Activated T-cell treated with anti-CD3 and anti-CD28 coated beads for 4 hours (primary cell): Measurements from ENCODE around the gene GTF2E1.
A peak's percentile ranks its signal among the peaks of the same experiment; 100 is the strongest.
"Not testable (repeated sequence)": the region's sequence is repeated elsewhere in the genome, so short reads cannot be mapped to it uniquely, and the experiment has no call there.

Experiments used
- DNase-seq: peaks from one replicate; pipeline ENCODE4 v3.0.0-alpha.2; 2020

Gene GTF2E1

DNA sequence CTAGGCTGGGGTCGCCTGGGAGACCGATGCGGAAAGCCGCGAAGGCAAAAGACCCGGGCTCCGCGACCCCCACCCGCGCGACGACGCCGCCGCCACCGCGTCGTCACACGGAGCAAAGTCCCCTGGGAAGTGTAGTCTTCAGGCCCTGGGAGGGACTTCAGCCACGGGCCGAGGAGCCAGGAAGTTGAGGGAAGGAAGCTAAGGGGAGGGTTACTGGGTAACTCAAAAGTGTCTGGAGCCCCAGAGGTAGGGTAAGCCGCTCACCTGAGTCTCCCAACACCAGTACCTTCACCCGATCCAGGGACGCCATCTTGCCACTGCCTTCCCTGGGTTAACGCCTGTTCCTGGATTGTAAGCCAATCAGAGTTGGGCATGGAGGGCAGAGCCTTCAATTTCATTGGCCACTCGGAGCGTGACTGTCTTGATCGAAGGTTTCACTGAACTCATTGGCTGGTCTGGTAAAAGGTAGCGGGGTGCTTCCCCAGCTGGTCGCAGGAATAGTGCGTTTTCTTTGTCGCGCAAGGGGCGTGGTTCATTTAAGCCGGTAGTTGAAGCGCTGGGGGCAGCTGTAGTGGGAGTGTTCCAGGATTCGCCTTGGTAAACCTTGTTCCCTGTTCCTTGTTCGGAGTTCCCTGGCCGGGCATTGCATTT, at the start of gene GTF2E1, which contains the start of gene RABL3:
Gene GTF2E1 (plus strand): TSS at position 547 of the 651 bp plus-strand sequence. CDS start 7,809 bp downstream, outside the sequence.
Gene RABL3 (minus strand): TSS at position 319 of the 651 bp plus-strand sequence. CDS start 9 bp downstream, at position 310.
- peak; percentile 98 for DNase-seq

DNA sequence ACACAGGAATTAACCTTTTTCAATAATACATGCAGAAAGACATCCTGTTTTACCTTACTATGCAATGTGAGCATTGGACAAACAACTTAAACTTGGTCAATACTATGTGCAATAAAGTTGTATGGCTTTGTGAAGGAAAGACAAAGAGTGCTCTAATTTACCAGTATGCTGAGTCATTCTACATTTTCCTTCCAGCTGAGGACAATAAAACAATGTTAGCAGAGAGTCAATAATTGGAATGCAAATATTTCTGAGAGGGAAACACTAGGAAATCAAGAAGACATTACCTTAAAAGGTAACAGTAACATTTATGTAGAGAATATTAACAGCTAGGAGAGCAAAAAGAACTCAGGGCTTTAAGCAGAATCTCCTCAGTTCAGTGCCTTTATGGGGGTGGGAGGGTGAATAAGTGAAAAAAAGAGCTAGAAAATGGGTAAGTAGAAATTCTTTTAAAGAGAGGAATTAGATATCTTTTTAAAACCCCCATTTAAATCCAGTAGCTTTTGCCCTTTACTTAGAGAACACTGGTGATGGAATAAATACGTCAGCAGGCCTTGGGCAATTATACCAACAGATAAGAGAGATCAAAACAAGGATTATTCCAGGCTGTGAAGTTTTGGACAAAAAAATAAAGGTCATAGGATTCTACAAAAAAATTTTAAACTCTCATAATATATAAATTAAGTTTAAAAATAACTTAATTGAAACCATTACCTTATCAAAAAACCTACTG, 48.9 kb upstream of the GTF2E1 start:
- DNase-seq: no peak

DNA sequence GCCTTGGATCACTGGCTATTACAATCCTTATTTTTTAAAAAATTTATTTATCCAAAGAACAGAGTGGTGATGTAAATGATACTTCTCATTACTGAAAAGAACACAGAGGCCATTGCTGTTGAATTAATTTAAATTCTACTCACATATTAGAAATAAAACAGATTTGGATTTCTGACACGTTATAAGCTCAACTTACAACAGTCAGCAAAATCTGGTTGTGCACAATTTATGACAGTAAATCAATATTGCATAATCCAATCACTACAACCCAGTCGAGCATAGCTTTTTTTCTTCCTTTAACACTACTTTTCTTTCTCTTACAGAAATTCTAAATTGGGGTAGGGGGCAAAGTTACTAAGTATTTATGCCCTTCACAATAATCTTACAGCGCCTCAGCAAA, 43.2 kb upstream of the GTF2E1 start:
- no peak for DNase-seq

DNA sequence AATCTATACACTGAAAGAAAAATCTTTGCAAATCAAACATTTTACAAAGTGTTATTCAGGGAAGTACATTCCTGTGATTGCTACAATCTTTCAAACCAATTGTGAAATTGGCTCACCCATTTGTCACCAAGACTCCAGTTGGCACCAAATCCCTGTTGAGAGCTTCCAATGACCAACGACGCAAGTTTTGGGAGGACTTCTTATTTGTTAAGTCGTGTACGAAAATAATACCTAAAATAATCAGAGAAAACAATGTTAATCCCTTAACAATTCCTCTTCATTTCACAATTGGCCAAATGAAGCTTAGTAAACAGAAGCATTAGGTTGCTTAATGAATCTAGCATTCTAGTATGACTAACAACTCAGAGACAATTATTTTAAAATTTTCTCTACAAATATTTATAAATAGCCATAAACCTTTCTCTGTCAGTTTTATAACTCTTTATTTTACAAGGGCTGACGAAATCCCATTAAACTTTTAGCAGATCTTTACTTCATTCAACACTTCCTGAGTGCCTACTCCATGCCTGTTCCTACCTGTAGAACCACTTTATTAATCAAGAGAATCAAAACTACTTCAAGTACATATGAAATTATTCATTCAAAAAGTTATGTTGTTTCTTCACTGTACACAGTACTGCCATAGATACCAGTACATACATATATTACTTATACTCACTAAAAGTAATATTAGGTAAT, 36.5 kb upstream of the GTF2E1 start:
- DNase-seq: no peak

DNA sequence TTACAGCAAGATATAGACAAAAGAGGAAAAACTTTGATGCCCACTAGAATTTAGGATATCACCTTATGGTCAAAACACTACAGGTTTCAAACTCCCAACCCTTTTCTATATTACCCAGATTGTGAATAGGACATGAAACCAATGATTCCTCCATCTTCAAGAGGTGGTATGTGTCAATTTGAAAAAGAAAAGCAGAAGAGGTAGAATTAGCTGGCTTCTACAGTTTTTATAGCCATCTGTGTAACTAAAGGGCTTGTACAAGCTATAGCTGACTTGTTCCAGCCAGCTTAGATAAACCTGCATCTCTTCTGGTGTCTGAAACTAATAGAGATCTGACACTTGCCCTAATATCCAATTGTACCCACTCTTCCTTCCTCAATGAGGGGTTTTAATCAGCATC, 35.6 kb upstream of the GTF2E1 start:
- DNase-seq: no peak

DNA sequence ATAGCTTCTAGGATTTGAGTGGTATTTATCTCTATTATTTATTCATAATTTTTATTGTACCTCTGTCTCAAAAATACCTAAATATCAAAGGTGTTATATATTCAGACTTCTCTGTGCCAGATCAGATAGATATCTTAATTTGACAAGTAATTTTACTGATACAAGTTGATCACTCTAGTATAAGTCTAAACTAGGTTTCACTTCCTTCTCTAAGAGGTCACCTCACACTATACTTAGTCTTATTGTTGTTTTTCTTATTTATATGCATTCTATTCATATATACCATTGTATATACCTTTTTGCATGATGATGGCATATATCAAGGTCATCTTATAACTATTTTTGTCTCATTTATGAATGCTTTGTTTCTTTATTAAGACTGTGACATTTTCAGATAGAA, 34.1 kb upstream of the GTF2E1 start:
- DNase-seq: no peak

DNA sequence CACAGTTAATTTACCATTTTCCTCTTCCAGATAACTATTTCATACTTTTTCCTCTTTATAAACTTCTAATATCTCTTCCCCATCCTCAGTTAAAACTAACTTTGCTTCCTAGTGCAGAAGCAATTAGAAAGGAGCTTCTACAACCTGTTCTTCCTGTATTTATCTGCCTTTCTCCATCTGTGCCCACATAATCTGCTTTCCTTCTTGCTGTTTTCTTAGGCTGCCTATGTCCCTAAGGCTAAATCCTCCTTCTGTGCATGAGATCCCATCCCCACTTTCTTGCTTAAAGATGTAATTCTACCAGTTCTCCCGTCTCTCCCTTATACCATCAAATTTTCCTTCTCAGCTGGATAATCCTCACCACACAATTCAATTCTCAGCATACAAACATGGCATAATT, 32.2 kb upstream of the GTF2E1 start:
- no peak for DNase-seq

DNA sequence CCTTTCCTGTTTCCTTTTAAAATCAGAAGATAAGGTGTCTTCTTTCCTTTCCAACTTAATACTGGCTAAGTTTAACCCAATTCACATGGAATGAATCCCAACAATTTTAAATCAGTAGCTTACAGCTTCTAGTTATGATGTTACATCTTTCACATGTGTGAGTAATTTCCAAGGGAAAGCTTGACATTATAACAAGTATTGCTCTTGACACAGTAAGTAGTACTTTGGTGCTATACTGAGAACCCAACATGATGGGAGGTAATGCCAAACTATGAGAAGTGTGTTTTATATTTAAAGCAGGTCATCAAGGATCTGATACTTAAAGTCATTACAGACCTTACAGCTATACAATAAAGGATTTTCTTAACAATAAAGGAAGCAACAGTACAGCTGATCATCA, 29.3 kb upstream of the GTF2E1 start:
- DNase-seq: no peak

DNA sequence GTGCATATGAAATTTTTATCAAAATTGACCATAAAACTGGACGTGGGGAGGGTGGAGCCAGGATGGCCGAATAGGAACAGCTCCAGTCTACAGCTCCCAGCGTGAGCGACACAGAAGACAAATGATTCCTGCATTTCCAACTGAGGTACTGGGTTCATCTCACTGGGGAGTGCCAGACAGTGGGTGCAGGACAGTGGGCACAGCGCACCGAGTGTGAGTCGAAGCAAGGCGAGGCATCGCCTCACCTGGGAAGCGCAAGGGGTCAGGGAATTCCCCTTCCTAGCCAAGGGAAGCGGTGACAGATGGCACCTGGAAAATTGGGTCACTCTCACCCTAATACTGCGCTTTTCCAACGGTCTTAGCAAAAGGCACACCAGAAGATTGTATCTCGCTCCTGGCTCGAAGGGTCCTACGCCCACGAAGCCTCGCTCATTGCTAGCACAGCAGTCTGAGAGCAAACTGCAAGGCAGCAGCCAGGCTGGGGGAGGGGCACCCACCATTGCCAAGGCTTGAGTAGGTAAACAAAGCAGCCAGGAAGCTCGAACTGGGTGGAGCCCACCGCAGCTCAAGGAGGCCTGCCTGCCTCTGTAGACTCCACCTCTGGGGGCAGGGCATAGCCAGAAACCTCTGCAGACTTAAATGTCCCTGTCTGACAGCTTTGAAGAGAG, 23.2 kb upstream of the GTF2E1 start:
- peak; percentile 36 for DNase-seq

DNA sequence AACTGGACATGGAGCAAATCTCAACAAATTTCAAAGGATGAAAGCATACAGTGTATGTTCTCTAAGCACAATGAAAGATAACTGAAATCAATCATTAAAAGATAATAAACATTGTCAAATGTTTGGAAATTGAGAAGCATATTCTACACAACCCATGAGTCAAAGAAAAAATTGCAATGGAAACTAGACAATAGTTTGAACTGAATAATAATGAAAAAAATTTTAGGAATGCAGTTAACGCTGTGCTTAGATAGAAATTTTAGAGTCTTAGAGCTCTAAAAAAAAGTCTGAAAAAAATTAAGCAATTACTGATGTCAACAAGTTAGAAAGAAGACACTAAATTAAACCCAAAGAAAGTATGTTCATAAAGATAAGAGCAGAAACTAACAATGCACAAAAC, 15.8 kb upstream of the GTF2E1 start:
- DNase-seq: no peak

DNA sequence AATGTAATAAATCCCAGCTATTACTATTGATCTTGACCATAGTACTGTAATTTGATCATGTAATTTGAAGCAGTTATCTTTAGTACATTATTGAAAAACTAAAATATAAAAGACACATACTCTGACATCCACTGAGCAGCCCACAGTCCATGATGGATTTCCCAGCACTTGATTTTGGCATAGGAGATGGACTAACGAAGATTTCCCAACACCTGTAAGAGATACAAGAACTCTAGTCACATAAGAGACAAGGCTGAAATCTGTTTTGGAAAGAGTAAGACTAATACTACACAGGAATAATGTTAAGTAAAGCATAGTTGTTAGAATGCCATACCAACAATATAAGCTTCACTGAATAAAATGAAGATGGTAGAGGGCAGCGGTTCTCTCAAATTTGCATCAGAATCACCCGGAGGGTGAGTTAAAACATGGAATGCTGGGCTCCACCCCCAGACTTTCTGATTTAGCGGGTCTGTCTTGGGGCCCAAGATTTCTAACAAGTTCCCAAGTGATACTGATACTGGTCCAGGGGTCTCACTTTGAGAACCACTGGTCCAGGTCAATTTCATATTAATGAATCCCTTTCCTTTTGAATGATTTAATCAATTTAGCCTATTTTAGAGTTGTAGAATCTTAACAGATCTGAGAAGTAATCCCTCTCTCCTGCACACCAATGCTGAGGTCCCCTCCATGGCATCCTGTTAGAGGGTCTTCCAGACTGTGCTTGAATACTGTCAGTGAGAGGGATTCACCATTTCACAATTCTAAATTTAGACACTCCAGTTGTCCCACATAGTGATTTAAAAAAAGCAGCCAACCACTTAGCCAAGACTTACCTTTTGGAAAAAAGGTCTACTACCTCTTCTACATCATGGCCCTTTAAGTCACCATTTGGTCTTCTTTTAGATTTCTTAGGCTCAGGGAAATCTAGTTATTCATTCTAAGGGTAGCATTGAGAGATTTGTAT, 11.7 kb upstream of the GTF2E1 start:
- DNase-seq: no peak

DNA sequence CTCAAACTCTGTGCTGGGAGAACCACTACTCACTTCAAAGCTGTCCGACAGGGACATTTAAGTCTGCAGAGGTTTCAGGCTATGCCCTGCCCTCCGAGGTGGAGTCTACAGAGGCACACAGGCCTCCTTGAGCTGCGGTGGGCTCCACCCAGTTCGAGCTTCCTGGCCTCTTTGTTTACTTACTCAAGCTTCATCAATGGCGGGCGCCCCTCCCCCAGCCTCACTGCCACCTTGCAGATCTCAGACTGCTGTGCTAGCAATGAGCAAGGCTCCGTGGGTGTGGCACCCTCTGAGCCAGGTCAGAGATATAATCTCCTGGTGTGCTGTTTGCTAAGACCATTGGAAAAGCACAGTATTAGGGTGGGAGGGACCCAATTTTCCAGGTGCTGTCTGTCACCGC, 4.5 kb upstream of the GTF2E1 start:
- DNase-seq: not testable (repeated sequence)

DNA sequence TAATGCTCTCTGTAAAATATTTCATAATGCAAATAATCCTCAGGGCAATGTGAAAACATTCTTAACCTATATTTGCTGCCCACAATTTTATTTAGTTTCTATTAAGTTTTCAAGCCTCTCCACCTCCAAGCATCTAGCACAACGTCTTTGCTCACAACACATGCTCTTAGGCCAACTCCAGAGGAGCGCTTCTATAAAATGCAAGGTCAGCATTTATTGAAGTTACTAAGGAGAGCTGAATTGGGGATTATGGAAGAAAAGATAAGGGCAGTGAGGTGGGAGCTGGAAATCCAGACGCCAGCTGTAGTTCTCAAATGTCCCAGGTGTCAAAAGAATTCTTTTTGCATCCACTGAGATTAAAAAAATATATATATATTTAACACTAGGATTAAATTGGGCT, 1.2 kb upstream of the GTF2E1 start:
- no peak for DNase-seq

DNA sequence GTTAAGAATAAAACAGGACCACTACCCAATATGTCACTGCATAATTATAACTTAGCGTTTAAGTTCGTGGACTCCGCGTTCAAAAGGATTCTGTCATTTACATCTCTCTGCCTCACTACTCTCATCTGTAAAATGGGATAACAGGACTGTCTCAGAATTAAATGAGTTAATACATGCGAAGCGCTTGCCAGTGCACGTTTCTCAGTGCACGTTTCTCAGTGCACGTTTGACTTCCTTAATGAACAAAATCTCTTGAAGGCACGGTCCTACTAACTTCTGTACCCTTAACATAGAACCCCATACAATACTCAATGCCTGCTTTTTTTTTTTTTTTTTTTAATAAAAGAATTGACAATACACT, 727 bp upstream of the GTF2E1 start:
- DNase-seq: peak; percentile 4

DNA sequence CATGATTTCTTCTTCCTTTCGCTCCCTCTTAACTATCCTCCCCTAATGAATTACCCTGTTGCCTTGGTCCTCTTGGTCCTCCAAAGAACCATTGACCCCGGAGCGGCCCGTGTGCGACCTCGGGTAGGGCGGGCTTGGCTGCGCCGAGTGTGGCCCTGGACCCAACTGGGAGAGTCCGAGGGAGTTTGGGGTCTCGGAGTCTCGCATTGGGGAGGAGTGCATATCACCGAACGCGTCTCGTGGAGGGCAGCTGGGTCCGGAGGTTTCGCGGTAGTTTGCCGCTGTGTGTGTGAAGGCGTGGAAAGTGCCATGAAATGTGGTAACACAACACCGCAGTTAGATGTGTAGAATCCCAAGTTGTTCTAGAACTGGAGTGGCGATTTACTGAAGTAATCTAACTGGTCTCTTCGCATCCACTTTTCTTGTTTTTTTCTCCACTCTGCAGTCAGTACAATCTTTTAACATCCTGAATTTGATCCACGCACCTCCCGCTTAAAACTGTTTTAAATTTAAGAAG, 363 bp downstream of the GTF2E1 start:
- DNase-seq: peak; percentile 11

DNA sequence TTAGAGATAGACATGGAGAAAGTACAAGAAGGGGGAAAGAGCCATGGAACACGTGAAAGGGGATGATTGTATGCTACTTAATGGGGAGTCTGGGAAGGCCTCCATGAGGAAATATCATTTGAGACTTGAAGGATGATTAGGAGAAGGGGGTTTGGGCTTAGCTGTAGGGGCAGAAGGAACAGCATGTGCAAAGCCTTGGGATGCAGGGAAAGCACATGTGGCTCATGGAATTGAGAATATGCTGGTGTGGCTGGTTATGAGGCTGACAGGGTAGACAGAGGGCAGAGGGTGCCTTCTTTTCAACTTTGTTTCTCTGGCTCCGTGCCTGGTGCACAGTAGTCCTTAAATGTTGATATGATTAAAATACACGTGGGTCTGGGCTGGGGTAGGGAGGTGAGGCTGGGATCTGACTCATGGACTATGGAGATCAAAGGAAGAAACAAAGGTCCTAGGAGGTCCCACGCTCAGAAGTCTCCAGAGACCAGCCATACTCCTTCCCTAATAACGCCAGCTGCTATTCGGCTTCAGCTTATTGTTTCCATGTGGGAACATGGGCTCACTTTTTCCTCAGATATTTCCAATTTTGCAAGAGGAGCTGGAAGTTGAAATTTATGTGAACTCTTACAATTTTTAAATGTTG, 1.1 kb downstream of the GTF2E1 start:
- no peak for DNase-seq

DNA sequence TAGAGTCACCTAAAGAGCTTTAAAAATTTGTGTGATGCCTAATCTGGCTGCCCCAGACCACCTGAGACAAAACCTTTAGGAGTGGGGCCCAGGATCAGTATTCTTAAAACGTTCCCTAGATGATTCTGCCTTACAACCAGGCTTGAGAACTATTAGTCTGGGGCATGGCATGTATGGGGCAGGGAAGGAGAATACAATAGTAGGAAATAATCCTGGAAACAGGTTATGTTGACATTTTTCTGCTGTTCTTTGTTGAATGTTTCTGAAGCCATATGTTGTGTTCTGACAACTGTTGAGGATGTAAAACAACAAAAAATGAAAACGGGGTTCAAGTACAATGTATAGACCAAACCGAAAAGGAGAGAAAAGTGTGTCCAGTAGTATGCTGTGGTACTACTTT, 2.9 kb downstream of the GTF2E1 start:
- DNase-seq: no peak

DNA sequence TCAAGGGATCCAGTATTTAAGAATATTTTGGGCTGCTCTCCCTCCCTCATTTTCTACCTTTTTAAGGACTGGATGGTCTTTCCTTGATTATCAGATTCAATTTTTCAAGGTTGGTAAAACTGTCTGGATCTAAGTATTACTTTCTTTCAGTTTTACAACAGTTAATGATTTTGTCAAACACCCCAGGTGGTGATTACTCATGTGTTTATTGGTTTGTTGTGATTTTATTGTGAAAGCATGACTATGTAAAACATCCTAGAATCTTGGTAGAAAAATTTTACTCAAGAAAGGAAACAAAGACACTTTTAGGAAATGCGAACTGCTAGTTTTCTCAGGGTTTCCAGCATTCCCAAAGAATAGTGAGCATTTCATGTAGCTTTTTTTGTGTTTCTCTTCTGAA, 7.3 kb downstream of the GTF2E1 start:
- no peak for DNase-seq

DNA sequence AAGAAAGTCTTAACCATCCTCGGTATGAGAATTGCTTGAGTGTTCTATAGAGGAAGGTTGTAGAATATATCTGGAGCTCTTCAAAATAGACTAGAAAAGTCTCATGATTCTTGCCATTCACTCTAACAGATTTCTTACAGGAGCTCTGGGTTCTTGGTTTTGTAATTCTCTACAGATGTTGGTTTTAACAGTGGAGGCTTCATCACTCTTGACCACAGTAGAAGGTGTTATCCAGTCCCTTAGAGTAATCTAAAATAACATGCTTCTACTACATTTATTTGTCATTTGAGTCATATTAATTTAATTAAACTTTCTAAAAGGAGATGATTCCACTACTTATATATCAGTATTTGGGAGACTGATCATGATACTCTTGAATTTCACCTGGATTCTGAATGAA, 9.7 kb downstream of the GTF2E1 start:
- DNase-seq: no peak

DNA sequence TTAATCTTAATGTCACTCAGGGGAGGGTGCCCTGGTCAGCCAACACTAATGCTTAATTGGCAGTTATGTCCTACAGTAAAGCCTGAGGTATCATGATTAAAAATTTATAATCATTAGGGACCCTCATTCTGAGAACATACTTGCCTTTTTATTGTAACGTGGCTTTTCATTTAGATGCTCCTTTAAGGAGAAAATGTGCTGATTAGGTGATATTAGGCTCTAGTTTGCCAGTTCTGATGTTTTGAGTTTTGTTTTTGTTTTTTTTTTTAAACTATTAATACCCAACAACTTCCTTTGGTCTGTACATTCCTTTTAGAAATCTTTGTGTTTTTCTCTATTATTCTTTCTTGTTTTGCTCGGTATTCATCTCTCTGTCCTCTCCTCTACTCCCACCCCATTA, 10.3 kb downstream of the GTF2E1 start:
- DNase-seq: no peak

DNA sequence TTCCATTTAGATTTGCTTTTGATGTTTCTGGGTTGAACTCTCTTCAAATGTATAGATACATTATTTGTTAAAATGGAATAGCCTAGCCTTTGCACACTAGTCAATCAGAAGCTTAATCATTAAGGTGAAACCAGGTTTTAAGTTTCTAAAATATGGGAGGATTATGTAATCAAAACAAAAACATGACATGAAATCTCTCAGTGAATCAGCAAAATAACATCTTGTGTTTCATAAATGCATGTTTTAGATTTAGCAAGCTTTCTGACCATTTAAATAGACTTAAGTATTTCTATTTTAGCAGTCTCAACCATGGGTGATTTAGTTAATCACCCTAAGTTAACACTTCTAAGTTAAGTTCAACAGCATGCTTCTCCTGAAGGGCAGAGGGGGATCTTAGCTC, 11.3 kb downstream of the GTF2E1 start:
- DNase-seq: no peak

DNA sequence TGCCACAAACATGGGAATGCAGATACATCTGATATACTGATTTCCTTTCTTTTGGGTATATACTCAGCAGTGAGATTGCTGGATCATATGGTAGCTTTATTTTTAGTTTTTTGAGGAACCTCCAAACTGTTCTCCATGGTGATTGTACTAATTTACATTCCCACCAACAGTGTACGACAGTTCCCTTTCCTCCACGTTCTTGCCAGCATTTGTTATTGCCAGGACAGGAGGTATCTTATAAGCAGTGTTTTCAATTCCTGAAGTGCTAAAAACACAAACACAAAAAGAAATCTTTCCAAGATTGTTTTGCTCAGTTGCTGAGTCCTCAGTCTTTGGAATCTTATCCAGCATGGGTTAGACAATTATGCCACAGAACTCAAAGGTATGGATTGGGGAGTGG, 13.5 kb downstream of the GTF2E1 start:
- no peak for DNase-seq
